Activated CD4-positive, alpha-beta T cell treated with anti-CD3 and anti-CD28 coated beads, Interleukin-2, amount 10 ng/mL, durations not matched to agents 24 days and 14 days (primary cell): Measurements from ENCODE around the gene SLC28A1. TPM values are rescaled to one million over a fixed set of nuclear protein-coding genes. Genes with fewer than 3 reads are reported as not detected.

Experiments used
- DNase-seq: peaks from one replicate; pipeline ENCODE4 v3.0.0; 2022
- H3K27ac Mint-ChIP-seq: one replicate; pipeline ENCODE4 v1.8.0; 2022; ENCODE audit warnings: mild to moderate bottlenecking, mixed read lengths
- H3K27me3 Mint-ChIP-seq: one replicate; pipeline ENCODE4 v1.8.0; 2022; ENCODE audit warnings: mixed read lengths
- H3K36me3 Mint-ChIP-seq: one replicate; pipeline ENCODE4 v1.8.0; 2022; ENCODE audit warnings: low read depth, mild to moderate bottlenecking, mixed read lengths
- H3K4me1 Mint-ChIP-seq: one replicate; pipeline ENCODE4 v1.8.0; 2021; ENCODE audit warnings: mixed read lengths
- H3K4me3 Mint-ChIP-seq: one replicate; pipeline ENCODE4 v1.8.0; 2022; ENCODE audit warnings: mild to moderate bottlenecking, moderate library complexity, mixed read lengths
- H3K9me3 Mint-ChIP-seq: one replicate; pipeline ENCODE4 v1.8.0; 2021; ENCODE audit warnings: mixed read lengths
- intact Hi-C: fragments of 100-400 bp; cut with micrococcal nuclease; formaldehyde crosslinking; loops from one replicate; pipeline ENCODE4 v1.15.1; 2023
- total RNA-seq: library from RNA; stranded (reverse); gene quantifications from 2 replicates; pipeline ENCODE4 v1.2.3, GENCODE V29; 2022

The SLC28A1 gene
- total RNA-seq, 1 donor from 2014 or later: not detected

GRCh38 chr15:84886211-84886983, 1.9 kb downstream of the SLC28A1 start:
- H3K27me3 Mint-ChIP-seq: peaks cover 2% of the 10 kb centered on the region
- H3K4me3 Mint-ChIP-seq: no peak overlapping the region
- no peaks in the 10 kb centered on the region for H3K36me3 Mint-ChIP-seq
- no peaks in the 10 kb centered on the region for H3K9me3 Mint-ChIP-seq
- no peak overlapping the region for H3K27ac Mint-ChIP-seq
- no peaks in the 10 kb centered on the region for H3K4me1 Mint-ChIP-seq
- DNase-seq: no peak
- intact Hi-C loops: no loop called here

GRCh38 chr15:84886984-84887299, 2.5 kb downstream of the SLC28A1 start:
- intact Hi-C loops: no loop called here
- Mint-ChIP-seq H3K4me1 (no peaks in the 10 kb centered on the region), H3K4me3 (no peak overlapping the region), H3K27me3 (peaks cover 4% of the 10 kb centered on the region), H3K9me3 (no peaks in the 10 kb centered on the region), H3K36me3 (no peaks in the 10 kb centered on the region), H3K27ac (no peak overlapping the region)
- DNase-seq: no peak

GRCh38 chr15:84887938-84888337, 3.5 kb downstream of the SLC28A1 start:
- no peak overlapping the region for H3K4me3 Mint-ChIP-seq
- no peaks in the 10 kb centered on the region for H3K4me1 Mint-ChIP-seq
- H3K27ac Mint-ChIP-seq: no peak overlapping the region
- intact Hi-C loops: no loop called here
- DNase-seq: no peak
- no peaks in the 10 kb centered on the region for H3K36me3 Mint-ChIP-seq
- H3K27me3 Mint-ChIP-seq: peaks cover 4% of the 10 kb centered on the region
- H3K9me3 Mint-ChIP-seq: no peaks in the 10 kb centered on the region

- H3K36me3 Mint-ChIP-seq: no peaks in the 10 kb centered on the region
- peaks cover 2% of the 10 kb centered on the region for H3K27me3 Mint-ChIP-seq
- H3K4me1 Mint-ChIP-seq: no peaks in the 10 kb centered on the region
- H3K9me3 Mint-ChIP-seq: no peaks in the 10 kb centered on the region
- intact Hi-C loops: no loop called here
- H3K27ac Mint-ChIP-seq: no peak overlapping the region
- no peak overlapping the region for H3K4me3 Mint-ChIP-seq
- no peak for DNase-seq
Measured at GRCh38 chr15:84888639-84889038, 4.2 kb downstream of the SLC28A1 start.

GRCh38 chr15:84889313-84889990, 5.0 kb downstream of the SLC28A1 start:
- no peak overlapping the region for H3K27ac Mint-ChIP-seq
- intact Hi-C loops: no loop called here
- H3K9me3 Mint-ChIP-seq: no peaks in the 10 kb centered on the region

GRCh38 chr15:84889991-84890669, 5.7 kb downstream of the SLC28A1 start:
- H3K4me1 Mint-ChIP-seq: no peaks in the 10 kb centered on the region
- H3K27me3 Mint-ChIP-seq: peaks cover 2% of the 10 kb centered on the region
- H3K9me3 Mint-ChIP-seq: no peaks in the 10 kb centered on the region
- DNase-seq: no peak
- no peaks in the 10 kb centered on the region for H3K36me3 Mint-ChIP-seq
- intact Hi-C loops: no loop called here
- no peak overlapping the region for H3K4me3 Mint-ChIP-seq
- no peak overlapping the region for H3K27ac Mint-ChIP-seq

More at GRCh38 chr15:84889313-84889990, 5.0 kb downstream of the SLC28A1 start:
- peaks cover 2% of the 10 kb centered on the region for H3K27me3 Mint-ChIP-seq
- DNase-seq: no peak
- no peak overlapping the region for H3K4me3 Mint-ChIP-seq
- no peaks in the 10 kb centered on the region for H3K36me3 Mint-ChIP-seq
- H3K4me1 Mint-ChIP-seq: no peaks in the 10 kb centered on the region

GRCh38 chr15:84890670-84891162, 6.3 kb downstream of the SLC28A1 start:
- intact Hi-C loops: no loop called here
- H3K4me1 Mint-ChIP-seq: no peaks in the 10 kb centered on the region
- no peak overlapping the region for H3K27ac Mint-ChIP-seq
- no peaks in the 10 kb centered on the region for H3K9me3 Mint-ChIP-seq
- H3K27me3 Mint-ChIP-seq: peaks cover 2% of the 10 kb centered on the region
- no peak overlapping the region for H3K4me3 Mint-ChIP-seq
- no peak for DNase-seq
- no peaks in the 10 kb centered on the region for H3K36me3 Mint-ChIP-seq

- Mint-ChIP-seq H3K4me1 (no peaks in the 10 kb centered on the region), H3K27me3 (peaks cover 7% of the 10 kb centered on the region), H3K36me3 (no peaks in the 10 kb centered on the region), H3K4me3 (no peak overlapping the region), H3K9me3 (no peaks in the 10 kb centered on the region), H3K27ac (no peak overlapping the region)
- intact Hi-C loops: no loop called here
- DNase-seq: no peak
Measured at GRCh38 chr15:84891339-84891738, 6.9 kb downstream of the SLC28A1 start.

- Mint-ChIP-seq H3K4me3 (no peak overlapping the region), H3K27ac (no peak overlapping the region), H3K36me3 (no peaks in the 10 kb centered on the region), H3K9me3 (no peaks in the 10 kb centered on the region), H3K27me3 (peaks cover 12% of the 10 kb centered on the region), H3K4me1 (no peaks in the 10 kb centered on the region)
- intact Hi-C loops: no loop called here
- DNase-seq: no peak
Measured at GRCh38 chr15:84892786-84893307, 8.4 kb downstream of the SLC28A1 start.

GRCh38 chr15:84893607-84894006, 9.1 kb downstream of the SLC28A1 start:
- H3K27me3 Mint-ChIP-seq: peaks cover 13% of the 10 kb centered on the region
- DNase-seq: no peak
- intact Hi-C loops: no loop called here
- no peak overlapping the region for H3K4me3 Mint-ChIP-seq
- H3K36me3 Mint-ChIP-seq: no peaks in the 10 kb centered on the region
- H3K4me1 Mint-ChIP-seq: no peaks in the 10 kb centered on the region
- H3K9me3 Mint-ChIP-seq: no peaks in the 10 kb centered on the region
- no peak overlapping the region for H3K27ac Mint-ChIP-seq

GRCh38 chr15:84894736-84895425, 10.4 kb downstream of the SLC28A1 start:
- intact Hi-C loops: no loop called here
- Mint-ChIP-seq H3K27ac (no peak overlapping the region), H3K4me3 (no peak overlapping the region), H3K9me3 (no peaks in the 10 kb centered on the region), H3K4me1 (no peaks in the 10 kb centered on the region), H3K27me3 (peaks cover 21% of the 10 kb centered on the region), H3K36me3 (no peaks in the 10 kb centered on the region)
- DNase-seq: no peak

- H3K9me3 Mint-ChIP-seq: no peaks in the 10 kb centered on the region
- DNase-seq: no peak
- H3K4me3 Mint-ChIP-seq: no peak overlapping the region
- no peak overlapping the region for H3K27ac Mint-ChIP-seq
- H3K27me3 Mint-ChIP-seq: peaks cover 21% of the 10 kb centered on the region
- intact Hi-C loops: no loop called here
- no peaks in the 10 kb centered on the region for H3K36me3 Mint-ChIP-seq
- no peaks in the 10 kb centered on the region for H3K4me1 Mint-ChIP-seq
Measured at GRCh38 chr15:84898761-84899160, 14.3 kb downstream of the SLC28A1 start.

GRCh38 chr15:84899750-84900149, 15.3 kb downstream of the SLC28A1 start:
- Mint-ChIP-seq H3K9me3 (no peaks in the 10 kb centered on the region), H3K36me3 (no peaks in the 10 kb centered on the region), H3K4me1 (no peaks in the 10 kb centered on the region), H3K4me3 (no peak overlapping the region), H3K27me3 (peaks cover 21% of the 10 kb centered on the region), H3K27ac (no peak overlapping the region)
- no peak for DNase-seq
- intact Hi-C loops: no loop called here
